Neuronal stem cell (in vitro differentiated cells): ENCODE measurements around the gene PICK1.

ENCODE experiments used
- DNase-seq: peaks from one replicate; pipeline ENCODE4 v3.0.0-alpha.2; 2013; ENCODE audit warnings: low spot score
- H2AFZ ChIP-seq: one replicate; pipeline ENCODE4 v1.6.1; 2013; ENCODE audit warnings: mild to moderate bottlenecking, low read length, inconsistent platforms
- H2AK5ac ChIP-seq: 2 replicates; pipeline ENCODE4 v1.6.1; 2013; ENCODE audit warnings: low read depth, mild to moderate bottlenecking, inconsistent platforms, low read length, moderate library complexity, mixed read lengths
- H2BK120ac ChIP-seq: 2 replicates; pipeline ENCODE4 v1.6.1; 2013; ENCODE audit warnings: low read depth, mild to moderate bottlenecking, inconsistent platforms, low read length, moderate library complexity, mixed read lengths
- H2BK12ac ChIP-seq: one replicate; pipeline ENCODE4 v1.6.1; 2013; ENCODE audit warnings: low read length, inconsistent platforms
- H2BK15ac ChIP-seq: 2 replicates; pipeline ENCODE4 v1.6.1; 2013; ENCODE audit warnings: mild to moderate bottlenecking, low read length, inconsistent platforms, mixed read lengths
- H2BK5ac ChIP-seq: one replicate; pipeline ENCODE4 v1.6.1; 2013; ENCODE audit warnings: inconsistent platforms, mild to moderate bottlenecking, low read length, moderate library complexity
- H3K14ac ChIP-seq: one replicate; pipeline ENCODE4 v1.6.1; 2013; ENCODE audit warnings: low read length, inconsistent platforms
- H3K18ac ChIP-seq: 2 replicates; pipeline ENCODE4 v1.6.1; 2013; ENCODE audit warnings: low read length, inconsistent platforms
- H3K23ac ChIP-seq: 2 replicates; pipeline ENCODE4 v1.6.1; 2013; ENCODE audit warnings: low read depth, mild to moderate bottlenecking, mixed read lengths, low read length, inconsistent platforms; ENCODE audit not compliant: poor library complexity
- H3K27ac ChIP-seq: replicated peaks from 3 replicates; pipeline ENCODE4 v1.5.1; 2013; ENCODE audit warnings: low read length, inconsistent platforms
- H3K27me3 ChIP-seq, 3 experiments: 2 replicates each; pipeline ENCODE4 v1.6.1; 2013; ENCODE audit warnings: low read length in 3 of 3, mild to moderate bottlenecking in 2 of 3, inconsistent platforms in 1 of 3, low read depth in 1 of 3, mixed read lengths in 1 of 3, moderate library complexity in 1 of 3; ENCODE audit not compliant: control insufficient read depth in 3 of 3, insufficient read depth in 3 of 3
- H3K36me3 ChIP-seq, 2 donors: replicated peaks in 1 of 2; 2 replicates each; pipeline ENCODE4 v1.6.1; 2013; ENCODE audit warnings: low read length in 2 of 2; ENCODE audit not compliant: control insufficient read depth in 2 of 2, insufficient read depth in 2 of 2
- H3K4ac ChIP-seq: 2 replicates; pipeline ENCODE4 v1.6.1; 2013; ENCODE audit warnings: inconsistent platforms, mild to moderate bottlenecking, low read length, moderate library complexity
- H3K4me1 ChIP-seq, 2 donors: 1 replicate in 1 of 2; 2 replicates in 1 of 2; pipeline ENCODE4 v1.6.1; 2013; ENCODE audit warnings: low read length in 2 of 2, low read depth in 1 of 2; ENCODE audit not compliant: control insufficient read depth in 2 of 2, insufficient read depth in 1 of 2
- H3K4me2 ChIP-seq: one replicate; pipeline ENCODE4 v1.6.1; 2013; ENCODE audit warnings: mild to moderate bottlenecking, low read length, inconsistent platforms; ENCODE audit not compliant: insufficient read depth, poor library complexity, severe bottlenecking
- H3K4me3 ChIP-seq, 2 donors: 2 replicates each; pipeline ENCODE4 v1.5.1; 2013; ENCODE audit warnings: low read length in 2 of 2, mild to moderate bottlenecking in 2 of 2, inconsistent platforms in 1 of 2, moderate library complexity in 1 of 2
- H3K79me1 ChIP-seq: one replicate; pipeline ENCODE4 v1.6.1; 2013; ENCODE audit warnings: low read depth, mild to moderate bottlenecking, inconsistent platforms, low read length, moderate library complexity
- H3K9ac ChIP-seq: one replicate; pipeline ENCODE4 v1.6.1; 2013; ENCODE audit warnings: mild to moderate bottlenecking, low read depth, low read length, inconsistent platforms; ENCODE audit not compliant: poor library complexity
- H3K9me3 ChIP-seq, 2 donors: replicated peaks in 1 of 2; 2 replicates each; pipeline versions ENCODE3 to v1.6.1; 2013; ENCODE audit warnings: low read length in 2 of 2, mild to moderate bottlenecking in 2 of 2, inconsistent platforms in 1 of 2, low read depth in 1 of 2, mixed read lengths in 1 of 2, moderate library complexity in 1 of 2; ENCODE audit not compliant: control insufficient read depth in 2 of 2, insufficient read depth in 1 of 2
- H4K8ac ChIP-seq: one replicate; pipeline ENCODE4 v1.6.1; 2013; ENCODE audit warnings: low read depth, mild to moderate bottlenecking, inconsistent platforms, low read length, moderate library complexity
- H4K91ac ChIP-seq: one replicate; pipeline ENCODE4 v1.6.1; 2013; ENCODE audit warnings: low read length, low read depth, mild to moderate bottlenecking, inconsistent platforms; ENCODE audit not compliant: poor library complexity
- WGBS, 2 donors: extraction: QIAGEN DNeasy Blood & Tissue Kit; methylation state at CpG; one replicate each; pipeline ENCODE4 v1.1.7; 2013; ENCODE audit warnings: missing lambda C conversion rate in 2 of 2, mixed read lengths in 1 of 2; ENCODE audit not compliant: insufficient read length in 2 of 2, insufficient replicate concordance in 1 of 2; ENCODE audit errors: extremely low coverage in 2 of 2; 5-methylcytosine and 5-hydroxymethylcytosine counted together

The PICK1 gene

GRCh38 chr22:38034278-38034882 is 22.8 kb upstream of the PICK1 start:
- no peak overlapping the region for H3K9ac ChIP-seq
- H2AFZ ChIP-seq = peak overlapping the region; percentile 79
- peak overlapping the region; percentile 70 for H3K27ac ChIP-seq
- peak overlapping the region; percentile 100 for H3K18ac ChIP-seq
- H4K91ac ChIP-seq = peak overlapping the region; percentile 67
- no peaks in the 10 kb centered on the region for H3K79me1 ChIP-seq
- H3K4me3 ChIP-seq = no peak overlapping the region
- peak overlapping the region; percentile 39 for H3K4ac ChIP-seq
- peaks cover 43 to 47% of the 10 kb centered on the region in 2 donors for H3K4me1 ChIP-seq
- H2AK5ac ChIP-seq = peak overlapping the region; percentile 99
- H3K14ac ChIP-seq = peak overlapping the region; percentile 57
- no peaks in the 10 kb centered on the region for H3K27me3 ChIP-seq
- H2BK12ac ChIP-seq = peak overlapping the region; percentile 100
- H4K8ac ChIP-seq = peak overlapping the region; percentile 100
- peak overlapping the region; percentile 89 for H2BK120ac ChIP-seq
- H2BK5ac ChIP-seq = peak overlapping the region; percentile 98
- peak; percentile 43 for DNase-seq
- peak overlapping the region; percentile 57 for H2BK15ac ChIP-seq
- no peak overlapping the region for H3K4me2 ChIP-seq
- H3K9me3 ChIP-seq = no peaks in the 10 kb centered on the region
- H3K23ac ChIP-seq = peak overlapping the region; percentile 83
- WGBS, 2 donors = no CpG with 5 or more reads among the region's 15 CpGs
- no peaks in the 10 kb centered on the region for H3K36me3 ChIP-seq

- H2BK120ac ChIP-seq = peak overlapping the region; percentile 89
- peak overlapping the region; percentile 12 for H3K14ac ChIP-seq
- H3K27me3 ChIP-seq = no peaks in the 10 kb centered on the region
- no peak overlapping the region for H3K27ac ChIP-seq
- H4K8ac ChIP-seq = no peak overlapping the region
- no peak overlapping the region for H3K4me3 ChIP-seq
- H4K91ac ChIP-seq = peak overlapping the region; percentile 73
- H3K36me3 ChIP-seq = no peaks in the 10 kb centered on the region
- DNase-seq = no peak
- peak overlapping the region; percentile 8 for H2BK15ac ChIP-seq
- H3K79me1 ChIP-seq = no peaks in the 10 kb centered on the region
- peak overlapping the region; percentile 4 for H2BK5ac ChIP-seq
- H3K4ac ChIP-seq = no peak overlapping the region
- H2AK5ac ChIP-seq = peak overlapping the region; percentile 99
- no CpG with 5 or more reads among the region's 11 CpGs for WGBS, 2 donors
- peak overlapping the region; percentile 91 for H2BK12ac ChIP-seq
- peak overlapping the region; percentile 87 for H3K18ac ChIP-seq
- H3K9me3 ChIP-seq = no peaks in the 10 kb centered on the region
- H3K4me2 ChIP-seq = no peak overlapping the region
- no peak overlapping the region for H3K23ac ChIP-seq
- peaks cover 43 to 47% of the 10 kb centered on the region in 2 donors for H3K4me1 ChIP-seq
- H3K9ac ChIP-seq = no peak overlapping the region
- H2AFZ ChIP-seq = no peak overlapping the region
Measured at GRCh38 chr22:38034884-38035529, 22.2 kb upstream of the PICK1 start.

DNA sequence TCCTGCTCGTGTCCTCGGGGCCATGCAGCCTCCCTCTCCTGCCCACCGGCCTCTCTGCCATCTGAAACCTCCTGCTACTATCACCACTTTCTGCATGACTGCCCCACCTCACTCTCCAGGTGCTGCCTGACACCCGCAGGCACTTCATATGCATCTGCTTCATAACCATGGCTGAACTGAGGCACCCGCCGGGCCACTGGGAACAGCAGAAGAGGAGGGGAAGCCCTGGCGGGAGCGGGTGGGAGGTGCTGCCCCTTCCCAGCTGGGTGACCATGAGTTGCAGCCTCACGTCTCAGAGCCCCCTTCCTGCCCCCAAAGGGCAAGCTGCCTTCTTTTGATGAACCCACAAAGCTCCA is 21.7 kb upstream of the PICK1 start:
- peak overlapping the region; percentile 8 for H2BK15ac ChIP-seq
- no peaks in the 10 kb centered on the region for H3K27me3 ChIP-seq
- H3K4me2 ChIP-seq = no peak overlapping the region
- H3K79me1 ChIP-seq = no peaks in the 10 kb centered on the region
- peaks cover 39 to 43% of the 10 kb centered on the region in 2 donors for H3K4me1 ChIP-seq
- H3K9ac ChIP-seq = no peak overlapping the region
- H3K27ac ChIP-seq = no peak overlapping the region
- H3K14ac ChIP-seq = no peak overlapping the region
- peak overlapping the region; percentile 87 for H3K18ac ChIP-seq
- no peaks in the 10 kb centered on the region for H3K9me3 ChIP-seq
- H2BK120ac ChIP-seq = peak overlapping the region; percentile 89
- no peak overlapping the region for H2AFZ ChIP-seq
- no peak for DNase-seq
- no peak overlapping the region for H3K4me3 ChIP-seq
- no CpG with 5 or more reads among the region's 9 CpGs for WGBS, 2 donors
- H3K23ac ChIP-seq = no peak overlapping the region
- H3K36me3 ChIP-seq = no peaks in the 10 kb centered on the region
- peak overlapping the region; percentile 99 for H2AK5ac ChIP-seq
- H2BK12ac ChIP-seq = peak overlapping the region; percentile 79
- H3K4ac ChIP-seq = no peak overlapping the region
- peak overlapping the region; percentile 4 for H2BK5ac ChIP-seq
- H4K8ac ChIP-seq = no peak overlapping the region
- peak overlapping the region; percentile 67 for H4K91ac ChIP-seq

GRCh38 chr22:38036392-38037062 is 20.7 kb upstream of the PICK1 start:
- H4K91ac ChIP-seq = no peak overlapping the region
- no peak overlapping the region for H3K4me2 ChIP-seq
- H3K27ac ChIP-seq = no peak overlapping the region
- H3K9ac ChIP-seq = no peak overlapping the region
- peak overlapping the region; percentile 27 for H2BK120ac ChIP-seq
- H3K79me1 ChIP-seq = no peaks in the 10 kb centered on the region
- DNase-seq = no peak
- no peaks in the 10 kb centered on the region for H3K36me3 ChIP-seq
- H2AK5ac ChIP-seq = peak overlapping the region; percentile 31
- H2AFZ ChIP-seq = peak overlapping the region; percentile 76
- no peak overlapping the region for H4K8ac ChIP-seq
- H3K9me3 ChIP-seq = no peaks in the 10 kb centered on the region
- no peak overlapping the region for H3K4me3 ChIP-seq
- no peak overlapping the region for H2BK12ac ChIP-seq
- H2BK5ac ChIP-seq = no peak overlapping the region
- peak overlapping the region; percentile 46 for H3K18ac ChIP-seq
- H3K14ac ChIP-seq = no peak overlapping the region
- no CpG with 5 or more reads among the region's 10 CpGs for WGBS, 2 donors
- H3K23ac ChIP-seq = no peak overlapping the region
- H3K27me3 ChIP-seq = no peaks in the 10 kb centered on the region
- H3K4ac ChIP-seq = no peak overlapping the region
- peak overlapping the region; percentile 5 for H2BK15ac ChIP-seq
- peaks cover 31 to 38% of the 10 kb centered on the region in 2 donors for H3K4me1 ChIP-seq
